ENCODE measurements around the gene MANSC4.

Gene MANSC4

DNA sequence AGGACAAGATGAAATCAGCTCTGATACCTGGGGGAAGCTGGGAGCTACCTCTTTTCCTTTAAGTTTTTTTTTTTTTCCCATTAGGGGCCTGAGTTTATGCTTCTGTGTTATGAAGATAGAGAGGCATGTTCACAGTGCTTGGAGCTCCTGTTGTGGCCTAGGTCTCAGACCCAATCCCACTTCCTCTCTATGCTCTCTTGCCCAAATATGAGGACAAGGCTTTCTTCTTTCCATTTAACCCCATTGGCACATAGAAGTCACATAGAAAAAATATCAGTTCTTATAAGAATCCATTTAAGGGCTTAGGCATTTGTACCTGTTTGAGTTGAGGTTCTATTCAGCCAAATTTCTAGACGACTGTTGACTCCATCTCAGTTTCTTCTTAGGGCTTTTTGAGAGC is 56.8 kb downstream of the MANSC4 start:
- TF ChIP-seq, protein P1, sequence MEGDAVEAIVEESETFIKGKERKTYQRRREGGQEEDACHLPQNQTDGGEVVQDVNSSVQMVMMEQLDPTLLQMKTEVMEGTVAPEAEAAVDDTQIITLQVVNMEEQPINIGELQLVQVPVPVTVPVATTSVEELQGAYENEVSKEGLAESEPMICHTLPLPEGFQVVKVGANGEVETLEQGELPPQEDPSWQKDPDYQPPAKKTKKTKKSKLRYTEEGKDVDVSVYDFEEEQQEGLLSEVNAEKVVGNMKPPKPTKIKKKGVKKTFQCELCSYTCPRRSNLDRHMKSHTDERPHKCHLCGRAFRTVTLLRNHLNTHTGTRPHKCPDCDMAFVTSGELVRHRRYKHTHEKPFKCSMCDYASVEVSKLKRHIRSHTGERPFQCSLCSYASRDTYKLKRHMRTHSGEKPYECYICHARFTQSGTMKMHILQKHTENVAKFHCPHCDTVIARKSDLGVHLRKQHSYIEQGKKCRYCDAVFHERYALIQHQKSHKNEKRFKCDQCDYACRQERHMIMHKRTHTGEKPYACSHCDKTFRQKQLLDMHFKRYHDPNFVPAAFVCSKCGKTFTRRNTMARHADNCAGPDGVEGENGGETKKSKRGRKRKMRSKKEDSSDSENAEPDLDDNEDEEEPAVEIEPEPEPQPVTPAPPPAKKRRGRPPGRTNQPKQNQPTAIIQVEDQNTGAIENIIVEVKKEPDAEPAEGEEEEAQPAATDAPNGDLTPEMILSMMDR (conservative IDR thresholded peaks at IDR 0.05; ENCODE audit: low read depth, low read length) = no peak
- Histone ChIP-seq H3K4me1 (ENCODE audit: low read depth, poor library complexity, severe bottlenecking) (no peaks in the 10 kb centered on the region), H2AFZ (ENCODE audit: low read depth) (no peak overlapping the region), H3K4me3 (IDR thresholded peaks at IDR 0.05; ENCODE audit: insufficient read depth, low read depth, low read length) (no peak overlapping the region), H3K27ac (no peak overlapping the region), H3K79me2 (ENCODE audit: insufficient read depth, low read depth) (no peaks in the 10 kb centered on the region), H3K4me2 (no peak overlapping the region), H3K36me3 (ENCODE audit: insufficient read depth) (no peaks in the 10 kb centered on the region), H3K27me3 (ENCODE audit: insufficient read depth, low read depth) (no peaks in the 10 kb centered on the region), H4K20me1 (ENCODE audit: insufficient read depth) (no peaks in the 10 kb centered on the region), H3K9ac (no peak overlapping the region)
